AG04450 (cell line): Measurements from ENCODE around the gene C1orf116. TPM values are rescaled to one million over a fixed set of nuclear protein-coding genes. Genes with fewer than 3 reads are reported as not detected.
A peak's percentile ranks its signal among the peaks of the same experiment; 100 is the strongest.

Source experiments
- CTCF ChIA-PET: fragments of 300-600, 350-600 bp; formaldehyde crosslinking; extraction: SDS; loops from one replicate; lab custom pipeline; 2022; ENCODE audit warnings: antibody characterized with exemption, inconsistent platforms; lab: Charles Lee
- POLR2A ChIA-PET: fragments of 350-600 bp; formaldehyde crosslinking; extraction: SDS; loops from one replicate; lab custom pipeline; 2021; ENCODE audit warnings: antibody characterized with exemption, inconsistent platforms; lab: Yijun Ruan, JAX
- DNase-seq: peaks from one replicate; pipeline ENCODE4 v3.0.0-alpha.2; 2011; ENCODE audit warnings: low read depth, low spot score
- H3K27ac ChIP-seq: one replicate; pipeline ENCODE4 v1.5.1; 2012; ENCODE audit warnings: low read depth, low read length, control low read depth
- H3K27me3 ChIP-seq: one replicate; pipeline ENCODE4 v1.6.0; 2012; ENCODE audit warnings: low read length; ENCODE audit not compliant: control insufficient read depth, insufficient read depth
- H3K4me3 ChIP-seq: 2 replicates; pipeline ENCODE4 v1.5.1; 2011; ENCODE audit warnings: mild to moderate bottlenecking, low read depth, low read length, control low read depth
- H3K9me3 ChIP-seq: 2 replicates; pipeline ENCODE4 v1.5.1; 2012; ENCODE audit warnings: low read length; ENCODE audit not compliant: control insufficient read depth, insufficient read depth
- CTCF ChIP-seq: IDR thresholded peaks from 2 replicates; pipeline ENCODE4 v1.5.1; 2011; ENCODE audit warnings: low read depth, low read length, control low read depth, inconsistent platforms
- polyA plus RNA-seq: library from polyadenylated mRNA; depleted of rRNA; stranded (reverse); fragments of >200 nt; gene quantifications from 2 replicates; pipeline ENCODE4 v1.2.3, GENCODE V29; 2011

The C1orf116 gene
- polyA plus RNA-seq, 1 experiment: not detected

- H3K4me3 ChIP-seq: no peak overlapping the region
- peaks cover 42% of the 10 kb centered on the region for H3K27me3 ChIP-seq
- H3K27ac ChIP-seq: no peak overlapping the region
- POLR2A ChIA-PET: no interaction called here
- TF ChIP-seq CTCF: peak; percentile 67
- H3K9me3 ChIP-seq: no peaks in the 10 kb centered on the region
- DNase-seq: no peak
- CTCF ChIA-PET: interaction anchor here (0.6 to 3.9 kb wide), 37 partner anchors 9 to 1005 kb away, joined by 3 to 25 read pairs (median 5); partner anchors contain the start of gene EIF2D
Measured at GRCh38 chr1:206982216-206982615, 50.3 kb downstream of the C1orf116 start.

- ChIA-PET CTCF (interaction anchor here (0.6 to 3.5 kb wide), 13 partner anchors 11 to 367 kb away, joined by 3 to 12 read pairs (median 5); partner anchors contain the start of gene EIF2D), POLR2A (no interaction called here)
- H3K9me3 ChIP-seq: no peaks in the 10 kb centered on the region
- DNase-seq: no peak
- peak; percentile 69 for TF ChIP-seq CTCF
- peaks cover 36% of the 10 kb centered on the region for H3K27me3 ChIP-seq
- H3K27ac ChIP-seq: no peak overlapping the region
- no peak overlapping the region for H3K4me3 ChIP-seq
Measured at GRCh38 chr1:206979379-206980043, 53.0 kb downstream of the C1orf116 start.

GRCh38 chr1:206978259-206978658, 54.3 kb downstream of the C1orf116 start:
- no peak for DNase-seq
- Histone ChIP-seq H3K4me3 (no peak overlapping the region), H3K27ac (no peak overlapping the region), H3K27me3 (peaks cover 33% of the 10 kb centered on the region), H3K9me3 (no peaks in the 10 kb centered on the region)
- ChIA-PET POLR2A (no interaction called here), CTCF (interaction anchor here (1.0 to 1.4 kb wide), 2 partner anchors 66 to 347 kb away, joined by 3 to 5 read pairs; no protein-coding TSS in a partner anchor)
- TF ChIP-seq CTCF: no peak

GRCh38 chr1:206975306-206975705, 57.2 kb downstream of the C1orf116 start:
- POLR2A ChIA-PET: no interaction called here
- H3K27ac ChIP-seq: no peak overlapping the region
- no peak for TF ChIP-seq CTCF
- CTCF ChIA-PET: interaction anchor here (0.6 kb wide), 1 partner anchor 430 kb away, joined by 3 read pairs; no protein-coding TSS in a partner anchor
- H3K9me3 ChIP-seq: no peaks in the 10 kb centered on the region
- no peak for DNase-seq
- H3K27me3 ChIP-seq: peaks cover 28% of the 10 kb centered on the region
- no peak overlapping the region for H3K4me3 ChIP-seq

GRCh38 chr1:206974140-206974539, 58.4 kb downstream of the C1orf116 start:
- Histone ChIP-seq H3K27ac (no peak overlapping the region), H3K9me3 (no peaks in the 10 kb centered on the region), H3K27me3 (peaks cover 28% of the 10 kb centered on the region), H3K4me3 (no peak overlapping the region)
- no peak for TF ChIP-seq CTCF
- ChIA-PET CTCF (interaction anchor here (3.3 kb wide), 1 partner anchor 8 kb away, joined by 18 read pairs; no protein-coding TSS in a partner anchor), POLR2A (no interaction called here)
- DNase-seq: no peak
